Choroid plexus epithelial cell (primary cell): ENCODE results near the gene REL.

Experiments used
- DNase-seq: peaks from one replicate; pipeline ENCODE4 v3.0.0-alpha.2; 2010; ENCODE audit warnings: low read depth
- H3K4me3 ChIP-seq: 2 replicates; pipeline ENCODE4 v1.5.1; 2011; ENCODE audit warnings: low read depth, mild to moderate bottlenecking, control low read depth, low read length, moderate library complexity
- CTCF ChIP-seq: conservative IDR thresholded peaks from 2 replicates; pipeline ENCODE4 v1.5.1; 2011; ENCODE audit warnings: low read depth, mild to moderate bottlenecking, control low read depth, inconsistent platforms, low read length, moderate library complexity

REL gene

GRCh38 chr2:60881047-60881932, at the start of gene REL:
Gene REL, plus strand, starts transcription at chr2:60881574. Its CDS starts 267 bp downstream, at chr2:60881841.
- TF ChIP-seq CTCF = peak; percentile 8
- DNase-seq = peak; percentile 93
- H3K4me3 ChIP-seq = peak within 1 kb of the TSS; percentile 90

GRCh38 chr2:60831921-60832320, 49.5 kb upstream of the REL start:
- no peak overlapping the region for H3K4me3 ChIP-seq
- DNase-seq = no peak

GRCh38 chr2:60832621-60833020, 48.8 kb upstream of the REL start:
- no peak overlapping the region for H3K4me3 ChIP-seq
- DNase-seq = no peak
- TF ChIP-seq CTCF = no peak

More at GRCh38 chr2:60831921-60832320, 49.5 kb upstream of the REL start:
- no peak for TF ChIP-seq CTCF

- TF ChIP-seq CTCF = no peak
- peak; percentile 8 for DNase-seq
- no peak overlapping the region for H3K4me3 ChIP-seq
Observed at GRCh38 chr2:60834270-60834717, 47.1 kb upstream of the REL start.

GRCh38 chr2:60836491-60836890, 44.9 kb upstream of the REL start:
- DNase-seq = no peak
- H3K4me3 ChIP-seq = no peak overlapping the region
- no peak for TF ChIP-seq CTCF

GRCh38 chr2:60837123-60837522, 44.3 kb upstream of the REL start:
- H3K4me3 ChIP-seq = no peak overlapping the region
- no peak for DNase-seq
- no peak for TF ChIP-seq CTCF

- DNase-seq = peak; percentile 39
- H3K4me3 ChIP-seq = no peak overlapping the region
- no peak for TF ChIP-seq CTCF
Observed at GRCh38 chr2:60838481-60838880, 42.9 kb upstream of the REL start.
